ENCODE data around the gene DAND5. TPM values are rescaled to one million over a fixed set of nuclear protein-coding genes. Genes with fewer than 3 reads are reported as not detected.
A peak's percentile ranks its signal among the peaks of the same experiment; 100 is the strongest.

The DAND5 gene
- polyA plus RNA-seq, 1 donor (not counting 4 experiments of a cell fraction or from before 2014, with no cell fraction given): not detected

DNA sequence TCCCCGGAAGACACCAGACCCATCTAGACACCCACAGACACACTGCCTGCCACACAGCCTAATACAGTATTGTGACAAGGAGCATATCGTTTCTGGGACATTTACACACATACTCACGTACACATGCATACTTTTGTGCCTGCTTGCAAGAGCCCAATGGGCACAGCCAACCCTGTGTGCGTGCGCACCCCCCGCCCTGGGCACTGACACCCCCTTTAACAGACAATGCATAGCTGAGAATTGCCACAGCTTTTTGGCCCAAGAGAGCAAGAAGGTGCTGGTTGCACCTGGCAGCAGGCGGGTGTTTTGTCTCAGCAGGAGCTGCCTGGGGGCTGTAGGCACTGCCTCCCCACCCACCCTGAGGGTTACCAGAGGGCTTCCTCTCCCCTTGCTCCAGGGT is 24.2 kb downstream of the DAND5 start:
- H3K4me2 ChIP-seq (ENCODE audit: control insufficient read depth, extremely low read depth, insufficient read depth, low read depth, low read length): no peak overlapping the region
- TF ChIP-seq, protein P1, sequence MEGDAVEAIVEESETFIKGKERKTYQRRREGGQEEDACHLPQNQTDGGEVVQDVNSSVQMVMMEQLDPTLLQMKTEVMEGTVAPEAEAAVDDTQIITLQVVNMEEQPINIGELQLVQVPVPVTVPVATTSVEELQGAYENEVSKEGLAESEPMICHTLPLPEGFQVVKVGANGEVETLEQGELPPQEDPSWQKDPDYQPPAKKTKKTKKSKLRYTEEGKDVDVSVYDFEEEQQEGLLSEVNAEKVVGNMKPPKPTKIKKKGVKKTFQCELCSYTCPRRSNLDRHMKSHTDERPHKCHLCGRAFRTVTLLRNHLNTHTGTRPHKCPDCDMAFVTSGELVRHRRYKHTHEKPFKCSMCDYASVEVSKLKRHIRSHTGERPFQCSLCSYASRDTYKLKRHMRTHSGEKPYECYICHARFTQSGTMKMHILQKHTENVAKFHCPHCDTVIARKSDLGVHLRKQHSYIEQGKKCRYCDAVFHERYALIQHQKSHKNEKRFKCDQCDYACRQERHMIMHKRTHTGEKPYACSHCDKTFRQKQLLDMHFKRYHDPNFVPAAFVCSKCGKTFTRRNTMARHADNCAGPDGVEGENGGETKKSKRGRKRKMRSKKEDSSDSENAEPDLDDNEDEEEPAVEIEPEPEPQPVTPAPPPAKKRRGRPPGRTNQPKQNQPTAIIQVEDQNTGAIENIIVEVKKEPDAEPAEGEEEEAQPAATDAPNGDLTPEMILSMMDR (optimal IDR thresholded peaks at IDR 0.05 in 1 of 3, IDR thresholded peaks at IDR 0.05 in 1 of 3, conservative IDR thresholded peaks at IDR 0.05 in 1 of 3; ENCODE audit: extremely low read depth in 1 of 3, insufficient read depth in 2 of 3, low read length in 3 of 3): no peak
- TF ChIP-seq EZH2 (IDR thresholded peaks at IDR 0.05; ENCODE audit: low read length): no peak
- dilution Hi-C loops (cut with MboI; ENCODE audit: extremely low pct_ligation_motif_present, low sequenced_read_pairs): no loop called here
- no peak overlapping the region for H2AFZ ChIP-seq (ENCODE audit: control insufficient read depth, low read length)
- no peak overlapping the region for H3K9ac ChIP-seq (ENCODE audit: control insufficient read depth, extremely low read depth, insufficient read depth, low read length)
- H3K9me1 ChIP-seq (ENCODE audit: control insufficient read depth, extremely low read depth, insufficient read depth, low read length): no peaks in the 10 kb centered on the region
- H3K36me3 ChIP-seq (ENCODE audit: control insufficient read depth in 2 of 2, extremely low read depth in 1 of 2, insufficient read depth in 2 of 2, low read length in 2 of 2): peaks cover 0 to 3% of the 10 kb centered on the region in 2 experiments
- H3K4me1 ChIP-seq (ENCODE audit: control insufficient read depth, extremely low read depth, insufficient read depth, low read length): peaks cover 26% of the 10 kb centered on the region
- H3K79me2 ChIP-seq (ENCODE audit: control insufficient read depth, insufficient read depth, low read length): peaks cover 31% of the 10 kb centered on the region
- no peak for DNase-seq (ENCODE audit: low read depth, low spot score)
- H3K27me3 ChIP-seq (ENCODE audit: control insufficient read depth, extremely low read depth, insufficient read depth, low read length): no peaks in the 10 kb centered on the region
- H3K27ac ChIP-seq (ENCODE audit: control insufficient read depth, insufficient read depth, low read length): no peak overlapping the region
- no peak overlapping the region for H3K4me3 ChIP-seq (ENCODE audit: control insufficient read depth in 2 of 3, extremely low read depth in 1 of 3, insufficient read depth in 2 of 3, low read depth in 1 of 3, low read length in 3 of 3)
- peaks cover 2% of the 10 kb centered on the region for H3K9me3 ChIP-seq (ENCODE audit: control insufficient read depth, low read depth, low read length)
- FAIRE-seq: no peak
- no peaks in the 10 kb centered on the region for H4K20me1 ChIP-seq (ENCODE audit: control insufficient read depth, extremely low read depth, insufficient read depth, low read length)

DNA sequence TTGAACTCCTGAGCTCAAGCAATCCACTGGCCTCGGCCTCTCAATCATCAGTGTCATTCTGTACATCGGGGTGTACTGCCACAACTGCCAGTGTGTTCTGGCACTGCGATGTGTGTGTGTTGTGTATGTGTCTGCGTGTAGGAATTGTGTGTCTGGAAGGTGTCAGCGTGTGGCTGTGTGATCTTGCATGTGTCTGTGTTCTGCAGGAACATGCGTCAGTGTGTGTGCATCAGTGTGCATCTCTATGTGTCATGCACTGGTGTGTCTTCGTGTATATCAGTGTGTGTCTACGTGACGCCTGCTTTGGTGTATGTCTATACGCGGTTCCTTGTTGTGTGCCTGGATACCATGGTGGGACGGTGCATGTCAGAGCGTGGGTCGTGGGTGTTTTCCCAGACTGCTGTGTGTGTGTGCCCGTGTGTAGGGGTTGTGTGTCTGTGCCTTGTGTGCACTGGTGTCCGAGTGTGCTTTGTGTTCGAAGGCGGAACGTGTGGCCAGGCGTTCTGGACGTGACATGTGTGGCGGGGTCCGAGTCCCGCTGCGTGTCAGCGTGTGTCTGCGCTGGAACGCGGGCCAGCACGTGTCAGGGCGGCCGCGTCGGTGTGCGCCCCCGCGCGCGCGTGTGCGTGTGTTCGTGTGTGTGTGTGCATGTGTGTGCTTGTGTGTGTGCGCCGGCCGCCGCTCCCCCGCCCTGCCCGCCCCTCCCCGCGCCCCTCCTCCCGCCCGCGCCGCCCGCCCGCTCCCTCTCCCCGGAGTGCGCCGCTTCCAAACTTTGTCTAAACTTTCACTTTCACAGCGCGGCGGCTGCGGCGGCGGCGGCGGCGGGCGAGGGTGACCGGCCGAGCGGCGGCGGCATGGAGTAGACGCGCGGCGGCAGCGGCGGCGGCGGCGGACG is 25.6 kb downstream of the DAND5 start, which contains the start of gene NFIX:
Gene NFIX, plus strand, starts transcription at position 775 of the 895 bp plus-strand sequence. CDS start 363 bp downstream, outside the sequence.
- Histone ChIP-seq H3K4me1 (ENCODE audit: control insufficient read depth, extremely low read depth, insufficient read depth, low read length) (peaks cover 36% of the 10 kb centered on the region), H3K27ac (ENCODE audit: control insufficient read depth, insufficient read depth, low read length) (peak within 1 kb of the TSS; percentile 73), H3K9me1 (ENCODE audit: control insufficient read depth, extremely low read depth, insufficient read depth, low read length) (no peaks in the 10 kb centered on the region), H3K9me3 (ENCODE audit: control insufficient read depth, low read depth, low read length) (no peaks in the 10 kb centered on the region), H3K4me3 (ENCODE audit: control insufficient read depth in 2 of 3, extremely low read depth in 1 of 3, insufficient read depth in 2 of 3, low read depth in 1 of 3, low read length in 3 of 3) (peak within 1 kb of the TSS; percentile 74 to 80 (median 78)), H4K20me1 (ENCODE audit: control insufficient read depth, extremely low read depth, insufficient read depth, low read length) (no peaks in the 10 kb centered on the region), H2AFZ (ENCODE audit: control insufficient read depth, low read length) (peak within 1 kb of the TSS; percentile 99), H3K9ac (ENCODE audit: control insufficient read depth, extremely low read depth, insufficient read depth, low read length) (peak within 1 kb of the TSS; percentile 89), H3K27me3 (ENCODE audit: control insufficient read depth, extremely low read depth, insufficient read depth, low read length) (no peaks in the 10 kb centered on the region), H3K79me2 (ENCODE audit: control insufficient read depth, insufficient read depth, low read length) (peaks cover 40% of the 10 kb centered on the region), H3K4me2 (ENCODE audit: control insufficient read depth, extremely low read depth, insufficient read depth, low read depth, low read length) (peak within 1 kb of the TSS; percentile 90), H3K36me3 (ENCODE audit: control insufficient read depth in 2 of 2, extremely low read depth in 1 of 2, insufficient read depth in 2 of 2, low read length in 2 of 2) (peaks cover 0 to 7% of the 10 kb centered on the region in 2 experiments)
- dilution Hi-C loops (cut with MboI; ENCODE audit: extremely low pct_ligation_motif_present, low sequenced_read_pairs): no loop called here
- DNase-seq (ENCODE audit: low read depth, low spot score) (no peak), FAIRE-seq (peak; percentile 80)
- no peak for TF ChIP-seq EZH2 (IDR thresholded peaks at IDR 0.05; ENCODE audit: low read length)
- TF ChIP-seq, protein P1 (optimal IDR thresholded peaks at IDR 0.05 in 1 of 3, IDR thresholded peaks at IDR 0.05 in 1 of 3, conservative IDR thresholded peaks at IDR 0.05 in 1 of 3; ENCODE audit: extremely low read depth in 1 of 3, insufficient read depth in 2 of 3, low read length in 3 of 3): no peak
